Colonic mucosa (tissue), 4 donors: Measurements from ENCODE around the gene LHPP. TPM values are rescaled to one million over a fixed set of nuclear protein-coding genes. Genes with fewer than 3 reads are reported as not detected.

Source experiments
- DNase-seq: peaks from one replicate; pipeline ENCODE4 v3.0.0-alpha.2; 2020
- H3K27ac ChIP-seq: fragments of 200-600 bp; one replicate; pipeline ENCODE4 v1.8.0; 2021
- H3K27me3 ChIP-seq: fragments of 200-600 bp; one replicate; pipeline ENCODE4 v1.8.0; 2021
- H3K36me3 ChIP-seq: fragments of 200-600 bp; one replicate; pipeline ENCODE4 v1.8.0; 2021
- H3K4me1 ChIP-seq: fragments of 200-600 bp; one replicate; pipeline ENCODE4 v1.8.0; 2021; ENCODE audit warnings: mild to moderate bottlenecking
- H3K4me3 ChIP-seq: fragments of 200-600 bp; one replicate; pipeline ENCODE4 v1.8.0; 2021
- H3K9ac ChIP-seq, 2 donors: one replicate each; pipeline ENCODE4 v1.7.0; 2013; ENCODE audit warnings: control low read depth in 2 of 2, low read depth in 2 of 2, low read length in 2 of 2
- H3K9me3 ChIP-seq: fragments of 200-600 bp; one replicate; pipeline ENCODE4 v1.8.0; 2021
- intact Hi-C: fragments of 100-400 bp; cut with DNase I; formaldehyde crosslinking; loops from one replicate; pipeline ENCODE4 v1.14.1; 2022
- total RNA-seq, 2 donors: library from RNA; stranded (reverse); fragmentation: NEBNext Ultra II Directional in 1 of 2; extraction: Animal tissue kit (Norgen Biotek cat#: 25700) in 1 of 2; gene quantifications; one replicate each; pipeline ENCODE4 v1.2.1, GENCODE V29; 2021
- TF ChIP-seq, protein P1 (sequence below): fragments of 200-600 bp; IDR thresholded peaks from one replicate; pipeline ENCODE4 v1.8.0; 2022; ENCODE audit warnings: antibody characterized with exemption, mild to moderate bottlenecking
- donor health status: healthy.
- donor health status: DM: no; HTN: no; CAD: no.
- donor health status: DM: no; HTN: no; CAD: no.

LHPP gene
- total RNA-seq, 2 donors from 2014 or later = 12.8 to 24.6 TPM

DNA sequence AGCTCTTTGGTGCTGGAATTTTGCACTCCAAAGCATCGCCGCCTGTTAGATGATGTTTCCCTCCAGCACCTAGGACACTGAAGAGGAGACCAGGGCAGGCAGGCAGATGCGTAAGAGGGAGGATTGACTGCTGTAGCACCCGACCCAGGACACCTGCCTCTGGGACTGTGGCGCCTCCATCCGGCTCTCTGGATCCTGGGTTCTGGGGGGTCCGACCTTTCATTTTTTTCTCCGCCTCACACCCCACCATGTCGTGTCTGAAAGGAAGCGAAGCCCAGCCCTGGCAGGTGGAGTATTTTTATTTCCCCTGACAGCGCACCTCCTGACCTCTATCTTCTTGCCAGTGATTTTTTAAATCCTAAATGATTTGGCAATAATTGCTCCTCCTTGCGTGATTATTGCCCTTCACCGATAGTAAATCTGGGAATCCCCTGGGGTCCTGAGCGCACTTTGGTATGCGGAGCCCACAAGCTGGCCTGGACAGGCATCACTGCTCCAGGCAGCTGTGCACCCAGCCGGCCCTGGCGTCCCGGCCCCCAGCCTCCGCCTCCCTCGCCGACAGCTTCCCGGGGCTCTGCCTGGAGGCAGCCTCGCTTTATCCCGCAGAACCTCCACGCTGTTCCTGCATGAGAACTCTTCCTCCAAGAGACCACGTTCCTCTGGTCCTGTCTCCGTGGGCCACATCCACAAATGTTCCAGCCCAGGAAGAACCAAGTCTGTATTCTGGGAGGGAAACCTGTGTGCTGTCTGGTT lies 48.4 kb downstream of the LHPP start:
- TF ChIP-seq, protein P1, sequence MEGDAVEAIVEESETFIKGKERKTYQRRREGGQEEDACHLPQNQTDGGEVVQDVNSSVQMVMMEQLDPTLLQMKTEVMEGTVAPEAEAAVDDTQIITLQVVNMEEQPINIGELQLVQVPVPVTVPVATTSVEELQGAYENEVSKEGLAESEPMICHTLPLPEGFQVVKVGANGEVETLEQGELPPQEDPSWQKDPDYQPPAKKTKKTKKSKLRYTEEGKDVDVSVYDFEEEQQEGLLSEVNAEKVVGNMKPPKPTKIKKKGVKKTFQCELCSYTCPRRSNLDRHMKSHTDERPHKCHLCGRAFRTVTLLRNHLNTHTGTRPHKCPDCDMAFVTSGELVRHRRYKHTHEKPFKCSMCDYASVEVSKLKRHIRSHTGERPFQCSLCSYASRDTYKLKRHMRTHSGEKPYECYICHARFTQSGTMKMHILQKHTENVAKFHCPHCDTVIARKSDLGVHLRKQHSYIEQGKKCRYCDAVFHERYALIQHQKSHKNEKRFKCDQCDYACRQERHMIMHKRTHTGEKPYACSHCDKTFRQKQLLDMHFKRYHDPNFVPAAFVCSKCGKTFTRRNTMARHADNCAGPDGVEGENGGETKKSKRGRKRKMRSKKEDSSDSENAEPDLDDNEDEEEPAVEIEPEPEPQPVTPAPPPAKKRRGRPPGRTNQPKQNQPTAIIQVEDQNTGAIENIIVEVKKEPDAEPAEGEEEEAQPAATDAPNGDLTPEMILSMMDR = no peak
- Histone ChIP-seq H3K4me3 (no peak overlapping the region), H3K4me1 (no peaks in the 10 kb centered on the region), H3K9ac (no peak overlapping the region), H3K9me3 (no peaks in the 10 kb centered on the region), H3K36me3 (no peaks in the 10 kb centered on the region), H3K27ac (no peak overlapping the region), H3K27me3 (no peaks in the 10 kb centered on the region)
- no peak for DNase-seq
- intact Hi-C loops = no loop called here

DNA sequence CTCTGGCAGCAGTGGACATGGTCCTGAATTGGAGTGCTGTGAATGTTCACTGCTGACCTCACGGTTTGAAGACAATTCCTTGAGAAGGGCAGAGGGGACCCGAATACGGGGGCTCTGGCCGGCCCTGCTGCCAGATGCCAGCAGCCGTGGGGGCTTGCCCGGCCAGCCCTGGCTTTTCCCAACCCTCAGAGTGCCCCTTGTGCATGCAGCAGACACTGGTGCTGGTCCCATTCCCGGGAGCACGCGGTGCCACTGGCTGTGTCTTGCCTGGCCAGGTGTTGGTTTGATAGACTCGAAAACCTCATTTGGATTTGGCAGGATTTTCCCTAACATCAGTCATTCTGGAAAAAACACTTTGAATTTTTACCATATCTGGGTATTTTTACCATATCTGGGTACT lies 49.1 kb downstream of the LHPP start:
- H3K36me3 ChIP-seq = no peaks in the 10 kb centered on the region
- TF ChIP-seq, protein P1 = no peak
- no peak overlapping the region for H3K27ac ChIP-seq
- no peak overlapping the region for H3K9ac ChIP-seq
- no peak for DNase-seq
- intact Hi-C loops = no loop called here
- no peaks in the 10 kb centered on the region for H3K4me1 ChIP-seq
- no peaks in the 10 kb centered on the region for H3K9me3 ChIP-seq
- H3K27me3 ChIP-seq = no peaks in the 10 kb centered on the region
- no peak overlapping the region for H3K4me3 ChIP-seq

DNA sequence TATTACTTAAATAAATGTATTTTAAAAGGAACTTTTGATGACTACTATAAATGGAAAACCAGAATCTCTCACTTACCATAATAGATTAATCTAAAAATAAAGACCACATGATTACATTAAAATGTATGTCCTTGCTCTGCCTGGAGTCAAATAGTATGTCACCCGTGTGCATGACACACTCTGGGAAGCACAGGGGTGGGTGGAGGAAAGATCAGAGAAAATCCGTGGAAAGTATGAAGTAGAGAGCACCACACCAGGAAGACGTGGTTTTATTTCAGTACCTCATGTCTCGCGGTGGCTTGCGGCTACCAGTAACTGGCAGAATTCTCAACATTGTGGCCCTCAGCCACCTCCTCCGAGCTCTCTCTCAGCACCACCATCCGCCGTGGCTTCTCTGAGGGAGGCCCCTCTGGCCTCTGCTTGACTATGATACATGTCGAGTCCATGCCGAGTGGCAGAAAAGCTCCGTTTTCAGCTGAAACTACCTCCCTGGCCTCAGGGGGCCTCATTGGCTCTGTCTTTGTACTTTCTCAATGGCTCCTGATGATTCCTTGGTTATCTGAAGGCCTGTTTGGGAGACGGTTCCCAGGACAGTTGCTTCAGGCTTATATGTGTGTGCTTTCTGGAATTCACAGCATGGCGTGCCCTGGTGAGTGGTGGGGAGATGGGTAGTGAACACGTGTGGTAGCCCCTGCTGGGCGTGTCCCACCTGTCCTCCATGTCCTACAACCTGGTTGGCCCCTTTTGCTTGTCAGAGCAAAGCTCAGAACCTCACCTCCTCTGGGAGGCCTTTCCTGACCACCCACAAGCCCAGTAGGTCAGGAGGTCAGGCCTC lies 49.8 kb downstream of the LHPP start:
- Histone ChIP-seq H3K4me3 (no peak overlapping the region), H3K9ac (no peak overlapping the region), H3K9me3 (no peaks in the 10 kb centered on the region), H3K36me3 (no peaks in the 10 kb centered on the region), H3K4me1 (no peaks in the 10 kb centered on the region), H3K27me3 (no peaks in the 10 kb centered on the region), H3K27ac (no peak overlapping the region)
- DNase-seq = no peak
- intact Hi-C loops = no loop called here
- TF ChIP-seq, protein P1 = no peak

DNA sequence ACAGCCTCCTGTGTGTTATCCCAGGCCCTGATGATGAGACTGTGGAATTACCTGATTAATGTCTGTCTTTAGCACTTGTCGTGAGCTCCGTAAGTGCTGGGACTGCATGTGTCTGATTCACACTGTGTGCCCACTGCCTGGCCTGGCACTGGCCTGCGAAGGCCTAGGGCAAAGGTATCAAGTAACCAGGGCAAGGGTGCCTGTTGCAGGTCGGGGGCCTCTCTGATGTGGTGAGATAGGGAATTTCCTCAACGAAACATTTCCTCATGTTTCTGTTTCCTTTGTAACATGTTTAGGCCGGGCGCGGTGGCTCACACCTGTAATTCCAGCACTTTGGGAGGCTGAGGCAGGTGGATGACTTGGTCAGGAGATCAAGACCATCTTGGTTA lies 50.4 kb downstream of the LHPP start:
- TF ChIP-seq, protein P1 = no peak
- no peak overlapping the region for H3K4me3 ChIP-seq
- no peaks in the 10 kb centered on the region for H3K9me3 ChIP-seq
- H3K27me3 ChIP-seq = no peaks in the 10 kb centered on the region
- intact Hi-C loops = no loop called here
- no peak overlapping the region for H3K9ac ChIP-seq
- DNase-seq = no peak
- H3K4me1 ChIP-seq = no peaks in the 10 kb centered on the region
- H3K36me3 ChIP-seq = no peaks in the 10 kb centered on the region
- no peak overlapping the region for H3K27ac ChIP-seq

DNA sequence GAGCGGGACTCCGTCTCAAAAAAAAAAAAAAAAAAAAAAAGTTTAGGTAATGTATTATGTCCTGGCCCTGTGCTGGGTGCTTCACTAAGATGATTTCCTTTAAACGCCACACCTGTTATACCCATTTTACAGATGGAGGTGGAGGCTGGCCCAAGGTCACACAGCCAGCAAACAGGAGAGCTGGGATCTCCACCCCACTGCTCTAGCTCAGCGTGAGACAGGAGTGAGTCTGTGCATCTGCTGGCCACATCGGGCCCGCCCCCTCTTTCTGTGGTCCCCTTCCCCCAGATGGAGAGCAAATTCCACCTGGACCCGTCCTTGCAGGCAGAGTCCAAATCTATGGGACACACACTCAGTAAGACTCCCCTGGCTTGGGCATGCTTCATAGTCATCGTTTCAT lies 51.0 kb downstream of the LHPP start:
- no peaks in the 10 kb centered on the region for H3K4me1 ChIP-seq
- H3K27me3 ChIP-seq = no peaks in the 10 kb centered on the region
- H3K9ac ChIP-seq = no peak overlapping the region
- H3K4me3 ChIP-seq = no peak overlapping the region
- TF ChIP-seq, protein P1 = no peak
- no peak overlapping the region for H3K27ac ChIP-seq
- no peaks in the 10 kb centered on the region for H3K9me3 ChIP-seq
- DNase-seq = no peak
- H3K36me3 ChIP-seq = no peaks in the 10 kb centered on the region
- intact Hi-C loops = no loop called here
